ENCODE data around the gene CUX1.

CUX1 gene

DNA sequence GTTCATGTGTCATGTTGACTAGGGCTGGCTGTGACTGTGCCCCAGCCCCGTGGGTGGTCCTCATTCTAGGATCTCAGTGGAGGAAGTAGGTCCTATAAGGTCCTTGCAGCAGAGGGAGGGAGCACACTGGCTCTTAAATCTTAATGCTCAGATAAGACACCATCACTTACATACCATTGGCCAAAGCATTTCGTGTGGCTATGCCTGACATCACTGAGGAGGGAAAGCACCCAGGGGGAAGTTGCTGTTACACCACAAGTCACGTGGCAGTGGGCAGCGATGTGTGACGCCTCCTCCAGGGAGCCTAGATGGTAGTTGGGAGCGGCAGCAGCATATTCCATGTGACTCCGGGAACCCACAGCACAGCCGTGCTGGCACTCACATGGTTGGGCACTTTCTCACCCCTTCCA lies 244.6 kb downstream of the CUX1 start:
- Histone ChIP-seq H3K27me3 (ENCODE audit: control insufficient read depth, low read length) (no peaks in the 10 kb centered on the region), H3K4me1 (ENCODE audit: control insufficient read depth, low read length) (peaks cover 55% of the 10 kb centered on the region), H3K79me2 (ENCODE audit: control insufficient read depth, low read length) (peaks cover 94% of the 10 kb centered on the region), H3K9me3 (ENCODE audit: control insufficient read depth, insufficient read depth, low read length) (no peaks in the 10 kb centered on the region), H3K36me3 (ENCODE audit: control insufficient read depth, low read length) (peaks cover 19% of the 10 kb centered on the region), H3F3A (ENCODE audit: control insufficient read depth, insufficient read depth) (peaks cover 2% of the 10 kb centered on the region; the same call in 1 of the 2 replicates), H3K4me2 (ENCODE audit: low read length) (no peak overlapping the region), H3K4me3 (ENCODE audit: low read length) (no peak overlapping the region), H3K27ac (ENCODE audit: low read depth, low read length) (peak overlapping the region; percentile 3; the same call in 1 of the 2 replicates), H3K9me2 (replicated peaks; ENCODE audit: control insufficient read depth, low read length) (no peaks in the 10 kb centered on the region), H4K20me1 (ENCODE audit: control insufficient read depth, insufficient read depth, low read depth, low read length) (peaks cover 6% of the 10 kb centered on the region; the same call in 1 of the 2 replicates)
- no peak for TF ChIP-seq EZH2phosphoT487 (IDR thresholded peaks at IDR 0.05; ENCODE audit: borderline replicate concordance, low read length)
- TF ChIP-seq, protein P1, sequence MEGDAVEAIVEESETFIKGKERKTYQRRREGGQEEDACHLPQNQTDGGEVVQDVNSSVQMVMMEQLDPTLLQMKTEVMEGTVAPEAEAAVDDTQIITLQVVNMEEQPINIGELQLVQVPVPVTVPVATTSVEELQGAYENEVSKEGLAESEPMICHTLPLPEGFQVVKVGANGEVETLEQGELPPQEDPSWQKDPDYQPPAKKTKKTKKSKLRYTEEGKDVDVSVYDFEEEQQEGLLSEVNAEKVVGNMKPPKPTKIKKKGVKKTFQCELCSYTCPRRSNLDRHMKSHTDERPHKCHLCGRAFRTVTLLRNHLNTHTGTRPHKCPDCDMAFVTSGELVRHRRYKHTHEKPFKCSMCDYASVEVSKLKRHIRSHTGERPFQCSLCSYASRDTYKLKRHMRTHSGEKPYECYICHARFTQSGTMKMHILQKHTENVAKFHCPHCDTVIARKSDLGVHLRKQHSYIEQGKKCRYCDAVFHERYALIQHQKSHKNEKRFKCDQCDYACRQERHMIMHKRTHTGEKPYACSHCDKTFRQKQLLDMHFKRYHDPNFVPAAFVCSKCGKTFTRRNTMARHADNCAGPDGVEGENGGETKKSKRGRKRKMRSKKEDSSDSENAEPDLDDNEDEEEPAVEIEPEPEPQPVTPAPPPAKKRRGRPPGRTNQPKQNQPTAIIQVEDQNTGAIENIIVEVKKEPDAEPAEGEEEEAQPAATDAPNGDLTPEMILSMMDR (IDR thresholded peaks at IDR 0.05; ENCODE audit: low read depth, low read length, poor library complexity, severe bottlenecking): no peak

DNA sequence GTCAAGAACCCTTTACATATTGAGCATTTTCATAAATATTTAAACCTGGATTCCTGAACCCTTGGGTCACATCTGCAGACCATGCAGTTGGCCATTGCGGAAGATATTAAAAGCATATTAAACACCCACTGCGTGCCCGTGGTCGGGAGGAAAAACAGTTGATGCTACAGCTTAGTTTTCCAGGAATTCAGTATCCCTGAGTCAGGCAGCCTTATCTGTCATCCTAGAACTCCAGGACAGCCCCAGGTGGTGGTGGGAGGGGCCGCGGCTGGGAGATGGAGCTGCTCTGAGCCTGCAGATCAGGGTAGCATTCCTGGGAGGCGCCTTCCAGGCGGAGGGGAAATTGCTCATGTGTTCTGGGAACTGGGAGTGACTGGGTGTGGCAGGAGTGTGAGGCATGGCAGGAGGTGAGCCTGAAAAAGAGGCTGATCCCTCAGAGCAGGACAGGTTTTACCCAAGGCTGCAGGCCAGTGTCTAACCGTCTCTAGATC lies 246.3 kb downstream of the CUX1 start:
- peaks cover 6% of the 10 kb centered on the region; the same call in 1 of the 2 replicates for H4K20me1 ChIP-seq (ENCODE audit: control insufficient read depth, insufficient read depth, low read depth, low read length)
- peaks cover 8% of the 10 kb centered on the region; the same call in 1 of the 2 replicates for H3F3A ChIP-seq (ENCODE audit: control insufficient read depth, insufficient read depth)
- H3K4me3 ChIP-seq (ENCODE audit: low read length): no peak overlapping the region
- peaks cover 24% of the 10 kb centered on the region for H3K36me3 ChIP-seq (ENCODE audit: control insufficient read depth, low read length)
- peaks cover 70% of the 10 kb centered on the region for H3K4me1 ChIP-seq (ENCODE audit: control insufficient read depth, low read length)
- H3K79me2 ChIP-seq (ENCODE audit: control insufficient read depth, low read length): peaks cover 89% of the 10 kb centered on the region
- TF ChIP-seq EZH2phosphoT487 (IDR thresholded peaks at IDR 0.05; ENCODE audit: borderline replicate concordance, low read length): no peak
- TF ChIP-seq, protein P1 (IDR thresholded peaks at IDR 0.05; ENCODE audit: low read depth, low read length, poor library complexity, severe bottlenecking): no peak
- no peak overlapping the region for H3K27ac ChIP-seq (ENCODE audit: low read depth, low read length)
- no peaks in the 10 kb centered on the region for H3K9me2 ChIP-seq (replicated peaks; ENCODE audit: control insufficient read depth, low read length)
- no peaks in the 10 kb centered on the region for H3K27me3 ChIP-seq (ENCODE audit: control insufficient read depth, low read length)
- no peaks in the 10 kb centered on the region for H3K9me3 ChIP-seq (ENCODE audit: control insufficient read depth, insufficient read depth, low read length)
- H3K4me2 ChIP-seq (ENCODE audit: low read length): no peak overlapping the region; the same call in 1 of the 2 replicates

DNA sequence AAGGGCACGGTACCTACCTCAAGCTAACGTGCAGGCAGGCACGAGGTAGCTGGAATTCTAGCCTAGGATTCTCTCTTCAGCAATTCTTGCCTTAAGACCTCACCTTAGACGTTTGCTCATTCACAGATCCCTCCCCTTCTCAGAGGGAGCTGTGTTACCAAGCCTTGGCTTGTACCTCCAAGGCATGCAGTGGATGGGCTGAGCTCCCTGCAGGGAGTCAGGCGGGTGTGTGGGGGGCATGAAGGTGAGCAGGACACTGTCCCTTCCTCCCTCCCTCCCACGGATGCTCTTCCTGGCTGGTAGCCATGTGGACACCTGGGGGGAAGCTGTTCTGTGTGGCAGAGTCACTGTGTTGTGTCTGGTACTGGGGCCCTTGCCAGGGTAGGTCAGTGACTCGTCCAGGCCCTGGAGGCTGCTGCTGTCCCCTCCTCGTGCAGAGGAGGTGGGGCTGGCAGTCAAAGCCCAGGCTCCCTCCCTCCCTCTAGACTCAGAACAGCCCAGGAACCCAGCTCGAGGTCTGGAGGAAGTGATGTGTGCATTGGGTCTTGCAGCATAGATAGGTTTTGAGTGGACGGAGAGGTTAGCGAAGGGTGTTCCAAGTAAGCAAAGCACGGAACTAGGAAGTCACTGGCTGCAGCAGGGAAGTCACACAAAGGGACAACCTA lies 247.1 kb downstream of the CUX1 start:
- peaks cover 32% of the 10 kb centered on the region for H3K36me3 ChIP-seq (ENCODE audit: control insufficient read depth, low read length)
- H3K4me1 ChIP-seq (ENCODE audit: control insufficient read depth, low read length): peaks cover 78% of the 10 kb centered on the region
- peak overlapping the region; percentile 31 for H3K4me2 ChIP-seq (ENCODE audit: low read length)
- no peak overlapping the region for H3K4me3 ChIP-seq (ENCODE audit: low read length)
- no peak for TF ChIP-seq EZH2phosphoT487 (IDR thresholded peaks at IDR 0.05; ENCODE audit: borderline replicate concordance, low read length)
- TF ChIP-seq, protein P1 (IDR thresholded peaks at IDR 0.05; ENCODE audit: low read depth, low read length, poor library complexity, severe bottlenecking): no peak
- H4K20me1 ChIP-seq (ENCODE audit: control insufficient read depth, insufficient read depth, low read depth, low read length): peaks cover 11% of the 10 kb centered on the region; the same call in 1 of the 2 replicates
- H3K9me2 ChIP-seq (replicated peaks; ENCODE audit: control insufficient read depth, low read length): no peaks in the 10 kb centered on the region
- no peaks in the 10 kb centered on the region for H3K27me3 ChIP-seq (ENCODE audit: control insufficient read depth, low read length)
- H3K27ac ChIP-seq (ENCODE audit: low read depth, low read length): peak overlapping the region; percentile 6; the same call in 1 of the 2 replicates
- H3K9me3 ChIP-seq (ENCODE audit: control insufficient read depth, insufficient read depth, low read length): no peaks in the 10 kb centered on the region
- H3K79me2 ChIP-seq (ENCODE audit: control insufficient read depth, low read length): peaks cover 90% of the 10 kb centered on the region
- peaks cover 8% of the 10 kb centered on the region; the same call in 1 of the 2 replicates for H3F3A ChIP-seq (ENCODE audit: control insufficient read depth, insufficient read depth)
